Measurements from ENCODE around the gene BMP5.
A peak's percentile ranks its signal among the peaks of the same experiment; 100 is the strongest.

The BMP5 gene

GRCh38 chr6:55870181-55870813 lies 5.1 kb downstream of the BMP5 start:
- DNase-seq, result no peak

DNA sequence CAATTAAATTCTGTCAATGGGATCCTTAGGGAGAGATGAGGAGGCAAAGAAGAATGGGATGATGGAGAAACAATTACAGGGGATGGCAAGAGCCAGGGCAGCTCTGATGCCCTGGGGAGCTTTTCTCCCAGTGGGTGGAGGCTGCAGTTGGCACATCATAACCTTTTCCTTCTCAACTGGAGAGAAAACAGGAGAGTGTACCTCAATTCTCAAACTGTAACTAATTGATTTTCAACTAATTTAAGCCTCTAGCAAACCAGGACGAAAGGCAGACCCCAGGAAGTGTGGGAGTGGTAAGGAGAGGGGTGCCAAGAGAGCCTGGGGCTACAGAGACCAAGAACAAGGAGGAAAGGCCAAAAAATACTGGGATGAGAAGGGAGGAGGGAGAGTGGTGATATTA lies 5.7 kb downstream of the BMP5 start:
- no peak for DNase-seq

DNA sequence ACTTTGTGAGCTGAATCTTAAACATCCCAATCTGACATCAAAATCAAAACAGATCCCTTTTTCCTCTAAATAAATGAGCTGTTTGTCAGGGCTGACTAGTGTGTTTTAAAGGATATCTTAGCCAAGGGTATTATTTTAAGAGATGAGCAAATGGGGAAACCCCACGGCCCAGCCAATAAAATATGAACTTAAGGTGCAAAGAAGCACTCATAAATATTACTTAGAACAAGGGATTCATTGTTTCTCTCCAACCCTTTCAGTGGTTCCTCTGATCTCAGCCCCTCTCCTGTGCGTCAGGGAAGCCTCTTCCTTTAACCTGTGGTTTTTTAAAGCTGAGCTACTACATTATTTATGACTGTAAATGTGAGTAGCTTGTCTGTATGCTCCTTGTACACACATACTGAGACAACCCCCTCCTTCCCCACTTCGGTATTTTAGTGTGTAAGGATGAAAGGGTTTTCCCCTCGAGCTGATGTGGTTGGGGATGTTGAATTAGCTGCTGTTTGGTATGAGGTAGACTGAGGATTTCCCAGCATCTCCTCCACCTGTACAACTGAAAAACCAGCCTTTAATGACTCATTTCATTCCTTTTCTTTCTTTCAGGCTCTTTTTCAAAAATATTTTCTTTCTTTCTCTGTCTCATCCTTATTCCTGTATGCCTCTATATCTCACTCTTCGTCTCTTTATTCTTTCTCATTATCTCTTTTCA lies 6.5 kb downstream of the BMP5 start:
- DNase-seq, result no peak

DNA sequence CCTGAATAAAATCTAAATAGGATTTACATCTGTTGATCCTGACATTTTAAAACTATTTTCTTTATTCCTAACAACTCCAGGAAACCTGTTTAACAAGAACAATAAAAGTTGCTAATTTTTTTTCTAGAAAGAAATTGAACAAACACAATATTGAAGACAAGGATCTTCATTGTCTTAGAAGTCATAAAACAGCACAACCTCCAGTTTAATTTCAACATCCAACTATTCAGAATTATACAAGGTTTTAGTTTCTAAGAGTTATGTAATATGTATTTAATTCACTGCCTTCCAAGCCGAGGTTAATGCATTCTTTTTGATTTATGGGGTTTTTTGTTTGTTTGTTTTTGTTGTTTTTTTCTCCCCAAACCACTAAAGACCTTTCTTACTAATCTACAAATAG lies 7.2 kb downstream of the BMP5 start:
- DNase-seq, result no peak

DNA sequence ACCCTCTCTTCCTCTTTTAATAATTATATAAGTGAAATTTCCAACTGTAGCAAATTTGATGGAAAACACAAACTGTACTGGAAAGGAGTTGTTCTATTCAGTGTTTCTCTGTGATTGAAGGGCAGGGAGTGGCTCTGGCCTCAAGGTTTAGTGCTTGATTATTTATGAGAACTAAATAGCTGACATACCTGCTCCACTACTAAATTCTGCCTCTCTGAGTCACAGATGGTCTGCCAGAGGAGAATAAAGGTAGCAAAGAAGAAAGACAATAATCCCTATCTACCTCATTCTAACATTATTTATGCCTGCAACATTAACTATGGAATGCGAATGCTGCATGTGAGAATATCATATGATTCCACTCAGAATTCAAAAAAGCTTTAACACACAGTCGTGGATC lies 9.3 kb downstream of the BMP5 start:
- DNase-seq, result no peak

DNA sequence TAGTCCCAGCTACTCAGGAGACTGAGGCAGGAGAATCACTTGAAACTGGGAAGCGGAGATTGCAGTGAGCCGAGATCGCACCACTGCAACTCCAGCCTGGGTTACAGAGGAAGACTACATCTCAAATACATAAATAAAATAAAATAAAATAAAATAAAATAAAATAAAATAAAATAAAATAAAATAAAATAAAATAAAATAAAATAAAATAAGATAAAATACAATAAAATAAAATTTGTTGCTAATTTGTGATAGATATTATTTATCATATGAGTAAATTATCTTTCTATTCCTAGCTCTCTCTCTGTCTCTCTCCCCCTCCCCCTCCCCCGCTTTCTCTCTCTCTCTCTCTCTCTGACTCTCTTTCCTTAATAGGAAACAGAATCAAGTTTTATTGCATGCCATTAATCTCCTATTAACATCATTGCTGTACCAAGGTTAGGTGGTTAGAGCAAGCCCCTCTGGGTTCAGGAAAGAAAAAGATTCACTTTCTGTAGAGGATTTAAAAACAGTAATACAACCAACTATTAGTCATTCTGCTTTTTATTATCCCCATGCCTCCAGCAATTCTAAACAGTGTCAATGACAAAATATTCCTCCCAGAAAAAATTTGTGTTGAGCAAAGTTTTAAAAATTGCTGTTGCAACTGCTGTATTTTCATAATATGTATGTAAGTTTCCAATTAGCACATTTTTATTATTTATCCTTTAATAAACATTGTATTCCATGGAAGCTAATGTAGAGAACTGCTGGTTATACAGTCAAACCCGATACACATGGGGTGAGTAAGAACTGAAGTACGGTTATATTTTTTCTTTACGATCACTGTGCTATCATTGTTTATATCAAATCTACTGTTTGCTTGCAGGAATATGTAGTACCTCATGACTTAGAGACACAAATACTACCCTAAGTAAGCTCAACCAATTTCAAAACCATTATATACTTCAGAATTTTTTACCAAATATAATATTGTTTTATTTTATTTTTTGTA lies 22.1 kb downstream of the BMP5 start:
- peak; percentile 43 for DNase-seq

- DNase-seq, result no peak
Measured at GRCh38 chr6:55841341-55841740, 34.0 kb downstream of the BMP5 start.

DNA sequence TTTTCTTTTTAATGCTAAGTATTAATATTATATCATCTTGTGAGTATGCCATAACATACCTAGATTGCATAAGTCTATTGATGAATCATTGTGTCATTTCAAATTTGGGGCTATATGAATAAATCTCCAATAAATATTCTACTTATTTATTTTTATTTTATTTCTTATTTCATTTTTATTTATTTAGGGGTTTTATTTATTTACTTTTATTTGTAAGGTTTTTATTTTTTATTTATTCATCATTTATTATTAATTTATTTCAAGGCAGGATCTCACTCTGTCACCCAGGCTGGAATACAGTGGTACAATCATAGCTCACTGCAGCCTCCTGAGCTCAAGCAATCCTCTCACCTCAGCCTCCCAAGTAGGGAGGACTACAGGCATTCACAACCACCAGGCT lies 36.3 kb downstream of the BMP5 start:
- DNase-seq, result no peak

GRCh38 chr6:55836945-55837344 lies 38.4 kb downstream of the BMP5 start:
- no peak for DNase-seq

- no peak for DNase-seq
Measured at GRCh38 chr6:55836481-55836880, 38.9 kb downstream of the BMP5 start.

DNA sequence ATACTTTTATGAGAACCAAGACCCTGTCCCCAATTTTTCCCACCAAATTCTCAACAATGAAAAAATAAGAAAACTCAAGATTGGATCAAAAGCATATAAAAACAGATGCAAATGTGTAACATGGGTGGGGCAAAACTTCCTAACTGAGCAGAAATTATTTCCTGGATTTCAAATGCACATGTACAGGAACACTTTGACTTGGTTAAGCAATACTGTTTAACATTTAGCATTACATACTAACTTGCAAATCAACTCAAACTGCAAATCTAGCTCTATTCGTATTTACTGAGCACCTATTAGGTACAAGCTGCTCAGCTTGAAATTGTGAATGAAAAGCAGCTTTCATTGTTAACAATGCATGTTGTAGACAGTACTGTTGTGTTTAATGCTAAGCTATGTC lies 40.2 kb downstream of the BMP5 start:
- DNase-seq, result no peak

DNA sequence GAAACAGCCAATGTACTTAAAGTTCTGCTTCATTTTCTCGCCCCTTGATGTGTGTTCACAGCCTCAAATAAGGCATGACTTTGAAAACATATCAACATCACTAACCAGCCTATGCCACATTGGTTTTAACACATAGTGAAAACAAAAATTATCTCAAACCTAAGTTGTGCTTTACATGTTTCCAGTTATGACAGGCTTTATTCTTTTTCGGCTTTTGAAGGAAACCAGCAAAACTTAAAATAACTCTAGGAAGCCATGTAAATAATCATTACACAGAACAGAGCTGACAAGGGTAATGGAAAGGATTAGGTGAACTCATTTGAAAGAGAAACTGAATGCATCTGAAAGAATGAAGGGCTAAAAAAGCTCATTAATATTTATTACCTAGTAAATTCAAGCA lies 42.1 kb downstream of the BMP5 start:
- DNase-seq, result no peak

- DNase-seq, result peak; percentile 41
Measured at GRCh38 chr6:55827818-55828522, 47.4 kb downstream of the BMP5 start.

DNA sequence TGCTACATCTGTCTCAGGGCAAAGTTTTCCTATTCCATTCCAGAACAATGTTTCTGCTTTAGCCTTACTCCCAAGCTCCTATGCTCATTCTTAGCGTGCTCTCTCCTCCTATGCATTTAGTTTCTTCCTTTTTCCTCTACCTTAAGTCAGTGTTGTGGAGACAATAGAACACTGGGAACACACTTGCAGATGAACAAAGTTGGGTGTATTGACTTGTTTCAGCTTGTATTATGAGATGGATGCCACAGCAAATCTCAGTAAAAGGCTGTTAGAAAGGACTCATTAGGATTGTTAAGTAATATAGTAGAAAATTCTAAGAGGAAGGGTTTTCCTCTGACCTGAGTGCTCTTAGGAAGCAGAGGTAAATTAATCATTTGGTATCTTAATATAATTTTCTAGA lies 48.4 kb downstream of the BMP5 start:
- DNase-seq, result no peak

DNA sequence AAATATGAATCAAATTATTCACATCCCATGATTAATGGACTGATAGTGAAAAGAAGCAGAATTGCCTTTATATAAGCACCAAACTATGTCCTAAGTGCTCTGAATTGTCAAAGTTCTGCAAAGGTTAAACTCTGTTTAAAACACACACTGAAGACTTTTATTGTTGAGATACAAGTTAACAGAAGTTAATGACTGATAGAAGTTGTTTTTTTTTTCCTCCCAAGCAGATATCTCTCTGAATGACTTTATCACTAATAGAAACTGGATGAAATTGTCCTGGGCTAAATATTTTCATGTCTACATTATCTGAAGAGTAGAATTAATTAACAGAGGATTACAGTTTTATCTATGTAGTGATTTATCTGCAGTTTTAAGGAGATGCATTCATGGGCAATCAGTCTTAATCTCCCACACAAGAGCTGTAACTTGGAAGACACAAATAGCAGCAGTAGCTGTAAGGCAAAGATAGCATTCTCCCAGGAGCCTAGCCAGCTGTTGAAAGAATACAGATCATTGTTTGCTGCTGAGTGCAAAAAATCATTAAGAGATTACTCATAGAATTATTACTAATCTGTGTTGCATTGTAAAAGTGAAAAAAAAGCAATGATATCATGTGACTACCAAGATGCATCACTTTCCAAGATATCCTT lies 49.9 kb downstream of the BMP5 start:
- peak; percentile 83 for DNase-seq

DNA sequence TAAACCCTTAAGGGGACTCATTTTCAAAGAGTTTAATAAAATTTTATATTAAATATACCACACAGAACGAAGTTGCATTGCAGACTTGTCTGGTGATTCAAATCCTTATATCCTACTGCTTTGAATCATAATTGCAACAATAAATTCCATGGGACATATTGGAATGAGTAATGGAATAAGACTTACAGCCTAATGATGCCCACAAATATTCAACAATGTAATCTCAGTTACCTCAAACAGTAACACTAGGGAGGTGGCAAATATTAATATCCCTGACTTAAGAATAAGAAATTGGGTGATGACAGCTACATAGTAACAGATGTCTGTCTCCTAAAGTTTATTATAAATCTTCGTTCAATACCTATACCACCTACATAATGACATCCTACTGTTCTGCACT lies 52.6 kb downstream of the BMP5 start:
- peak; percentile 74 for DNase-seq

DNA sequence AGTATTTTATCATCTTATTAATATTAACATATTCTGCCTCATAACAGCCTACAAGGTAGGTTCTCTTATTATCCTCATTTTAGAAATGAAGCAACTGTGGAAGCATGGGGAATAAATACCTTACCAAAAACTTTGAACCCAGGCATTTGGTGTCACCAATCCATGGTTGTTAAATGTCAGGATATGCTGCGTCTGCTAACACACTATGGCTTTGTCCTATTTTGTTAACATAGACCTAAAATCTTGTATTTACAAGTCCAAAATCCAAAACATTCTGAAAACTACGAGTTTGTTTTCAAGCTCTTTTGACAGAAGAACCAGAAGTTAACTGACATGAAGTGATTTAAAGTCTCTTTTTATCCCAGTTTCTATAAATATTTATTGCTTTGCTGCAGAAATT lies 53.4 kb downstream of the BMP5 start:
- DNase-seq, result no peak

DNA sequence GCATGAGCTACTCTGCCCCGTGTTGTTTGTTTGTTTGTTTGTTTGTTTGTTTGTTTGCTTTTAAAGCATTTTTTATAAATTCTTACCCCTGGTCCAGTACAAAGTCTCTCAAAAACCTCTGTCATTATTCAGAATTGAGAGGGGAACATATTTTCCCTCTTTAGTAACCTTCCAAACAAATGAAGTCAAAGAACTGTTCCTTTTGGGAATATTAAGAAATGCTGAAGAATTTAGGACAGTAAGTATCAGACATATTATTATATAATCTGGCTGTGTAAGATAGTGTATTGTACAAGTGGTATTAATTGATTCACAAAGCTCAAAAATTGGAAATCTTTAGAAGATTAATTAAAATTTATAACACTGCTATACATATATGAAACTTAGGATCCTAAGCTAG lies 54.7 kb downstream of the BMP5 start:
- no peak for DNase-seq

GRCh38 chr6:55819811-55820210 lies 55.6 kb downstream of the BMP5 start:
- DNase-seq, result no peak

GRCh38 chr6:55818482-55818881 lies 56.9 kb downstream of the BMP5 start:
- DNase-seq, result peak; percentile 24

GRCh38 chr6:55812509-55812908 lies 62.9 kb downstream of the BMP5 start:
- no peak for DNase-seq

GRCh38 chr6:55811074-55811473 lies 64.3 kb downstream of the BMP5 start:
- DNase-seq, result no peak

GRCh38 chr6:55802259-55802658 lies 73.1 kb downstream of the BMP5 start:
- DNase-seq, result no peak

Data from HCEC 1CT (cell line).